Suppressor macrophage treated with lipopolysaccharide for 1 hour (primary cell): Measurements from ENCODE around the gene JADE3.
"Not testable (repeated sequence)": the region's sequence is repeated elsewhere in the genome, so short reads cannot be mapped to it uniquely, and the experiment has no call there.

Experiments
- DNase-seq, 3 donors: peaks; one replicate each; pipeline ENCODE4 v3.0.0-alpha.2; 2020 to 2022

Gene JADE3

GRCh38 chrX:46938589-46938988 is 26.4 kb downstream of the JADE3 start:
- no peak for DNase-seq

DNA sequence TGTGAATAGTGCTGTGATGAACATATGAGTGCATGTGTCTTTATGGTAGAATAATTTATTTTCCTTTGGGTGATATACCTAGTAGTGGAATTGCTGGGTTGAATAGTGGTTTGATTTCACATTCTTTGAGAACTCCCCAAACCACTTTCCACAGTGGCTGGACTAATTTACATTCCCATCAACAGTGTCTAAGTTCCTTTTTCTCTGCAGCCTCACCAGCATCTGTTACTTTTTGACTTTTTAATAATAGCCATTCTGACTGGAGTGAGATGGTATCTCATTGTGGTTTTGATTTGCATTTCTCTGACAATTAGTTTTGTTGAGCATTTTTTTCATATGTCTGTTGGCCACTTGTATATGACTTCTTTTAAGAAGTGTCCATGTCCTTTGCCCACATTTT is 29.1 kb downstream of the JADE3 start:
- no peak for DNase-seq

DNA sequence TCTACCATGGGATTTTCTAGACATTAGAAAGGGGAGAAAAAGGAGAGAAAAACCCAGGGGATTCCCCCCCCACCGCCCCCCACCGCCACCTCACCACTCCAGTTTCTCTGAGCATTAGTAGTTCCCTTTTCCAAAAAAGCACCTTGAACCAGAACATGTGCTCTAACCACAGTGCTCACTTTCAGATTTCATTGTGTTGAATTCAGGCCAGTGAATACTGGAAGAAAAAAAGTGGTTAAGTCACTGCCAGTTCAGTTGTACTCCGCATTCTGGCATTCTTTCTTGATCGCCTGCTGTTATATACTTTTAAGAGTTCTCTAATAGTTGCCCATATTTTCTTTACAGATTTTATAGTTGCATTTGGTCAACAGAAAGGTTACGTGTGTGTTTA is 40.9 kb downstream of the JADE3 start:
- peak; percentile 37 to 63 (median 48) for DNase-seq

DNA sequence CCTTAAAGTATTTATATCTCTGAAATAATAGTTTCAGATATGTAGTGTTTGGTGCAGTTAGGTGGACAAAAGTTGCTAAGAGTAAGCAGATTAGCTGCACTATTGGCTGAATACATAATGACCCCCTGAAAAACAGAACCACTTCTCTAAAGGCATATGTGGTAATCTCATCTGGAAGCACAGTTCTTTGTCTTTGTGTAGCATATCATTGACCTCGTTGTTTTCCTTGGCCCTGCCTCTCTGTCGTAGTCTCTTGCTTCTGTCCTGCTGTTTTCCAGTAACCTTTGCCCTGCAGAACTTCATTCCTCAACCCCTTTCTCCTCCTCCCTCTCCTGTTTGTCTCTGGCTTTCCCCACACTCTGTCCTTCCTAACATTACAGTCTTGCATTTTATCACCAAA is 41.4 kb downstream of the JADE3 start:
- DNase-seq: peak in 1 of 3 donors; percentile 9

DNA sequence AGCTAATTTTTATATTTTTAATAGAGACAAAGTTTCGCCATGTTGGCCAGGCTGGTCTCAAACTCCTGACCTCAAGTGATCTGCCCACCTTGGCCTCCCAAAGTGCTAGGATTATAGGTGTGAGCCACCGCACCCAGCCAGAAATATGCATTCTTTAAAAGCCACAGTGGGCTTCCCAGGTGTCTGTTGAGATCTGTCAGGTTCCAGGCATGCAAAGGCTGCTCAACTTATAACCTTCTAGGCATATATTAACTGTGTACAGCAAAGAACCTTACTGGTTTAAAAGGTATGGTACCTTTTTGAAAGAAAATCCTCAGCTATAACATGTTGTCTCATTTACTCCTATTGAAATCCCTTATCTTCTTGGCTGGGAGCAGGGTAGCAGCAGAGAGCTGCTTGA is 42.5 kb downstream of the JADE3 start:
- no peak for DNase-seq

DNA sequence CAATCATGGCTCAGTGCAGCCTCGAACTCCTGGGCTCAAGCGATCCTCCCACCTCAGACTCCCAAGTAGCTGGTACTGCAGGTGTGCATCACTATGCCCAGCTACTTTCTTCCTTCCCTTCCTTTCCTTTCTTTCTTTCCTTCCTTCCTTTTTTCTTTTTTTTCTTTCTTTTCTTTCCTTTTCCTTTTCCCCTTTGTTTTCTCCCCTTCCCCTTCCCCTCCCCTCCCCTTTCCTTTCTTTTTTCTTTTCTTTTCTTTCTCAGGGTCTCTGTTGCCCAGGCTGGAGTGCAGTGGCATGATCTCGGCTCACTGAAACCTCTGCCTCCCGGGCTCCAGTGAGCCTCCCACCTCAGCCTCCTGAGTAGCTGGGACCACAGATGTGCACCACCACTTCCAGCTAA is 44.4 kb downstream of the JADE3 start:
- DNase-seq: not testable (repeated sequence)

DNA sequence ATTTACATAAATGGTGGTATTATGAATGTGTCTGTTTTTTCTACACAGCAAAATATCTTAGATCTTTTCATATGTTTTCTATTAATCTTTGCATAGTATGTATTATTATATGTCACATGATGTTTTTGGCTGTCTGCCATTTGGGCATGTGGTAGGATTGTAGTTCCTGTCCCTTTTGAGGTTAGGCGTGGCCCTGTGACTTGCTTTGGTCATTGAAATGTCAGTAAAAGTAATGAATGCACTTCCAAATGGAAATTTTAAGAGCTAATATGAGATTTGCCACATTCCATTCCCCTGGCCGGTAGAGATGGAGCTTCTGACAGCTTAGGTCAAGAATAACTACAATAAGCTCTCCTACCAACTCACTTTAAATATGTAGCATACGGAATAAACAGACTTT is 45.1 kb downstream of the JADE3 start:
- DNase-seq: peak; percentile 18 to 40 (median 24)

- DNase-seq: no peak
Observed at GRCh38 chrX:46959101-46959500, 46.9 kb downstream of the JADE3 start.

DNA sequence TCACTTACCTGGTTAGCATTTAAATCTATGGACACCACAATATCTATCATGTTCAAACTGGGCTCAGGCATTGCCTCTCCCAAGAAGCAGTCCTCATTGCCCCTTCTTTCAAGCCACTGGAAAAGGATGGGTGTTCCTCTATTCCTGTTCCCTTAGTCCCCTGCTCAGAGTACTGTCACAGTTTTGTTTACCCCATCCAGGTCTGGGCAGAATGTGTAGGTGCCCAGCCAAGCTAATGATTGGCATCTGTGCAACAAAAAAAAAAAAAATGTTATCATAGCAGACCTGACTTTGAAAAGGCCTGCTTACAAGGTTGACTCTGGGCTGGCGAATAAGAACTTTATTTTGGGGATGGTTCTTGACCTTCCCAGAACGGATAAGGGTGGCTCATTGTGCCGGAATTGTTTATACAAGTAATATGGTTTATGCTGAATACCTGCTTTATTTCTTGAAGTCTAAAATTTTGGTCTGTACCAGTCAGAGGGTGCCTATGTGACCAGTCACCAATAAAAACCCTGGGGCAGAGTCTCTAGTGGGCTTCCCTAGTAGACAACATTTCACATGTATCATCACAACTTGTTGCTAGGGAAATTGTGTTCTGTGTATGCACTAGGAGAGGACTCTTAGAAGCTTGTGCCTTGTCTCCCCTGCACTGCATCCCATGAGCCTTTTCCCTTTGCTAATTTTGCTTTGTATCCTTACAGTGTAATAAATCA is 47.9 kb downstream of the JADE3 start:
- no peak for DNase-seq

- DNase-seq: no peak
Observed at GRCh38 chrX:46961097-46961496, 48.9 kb downstream of the JADE3 start.

DNA sequence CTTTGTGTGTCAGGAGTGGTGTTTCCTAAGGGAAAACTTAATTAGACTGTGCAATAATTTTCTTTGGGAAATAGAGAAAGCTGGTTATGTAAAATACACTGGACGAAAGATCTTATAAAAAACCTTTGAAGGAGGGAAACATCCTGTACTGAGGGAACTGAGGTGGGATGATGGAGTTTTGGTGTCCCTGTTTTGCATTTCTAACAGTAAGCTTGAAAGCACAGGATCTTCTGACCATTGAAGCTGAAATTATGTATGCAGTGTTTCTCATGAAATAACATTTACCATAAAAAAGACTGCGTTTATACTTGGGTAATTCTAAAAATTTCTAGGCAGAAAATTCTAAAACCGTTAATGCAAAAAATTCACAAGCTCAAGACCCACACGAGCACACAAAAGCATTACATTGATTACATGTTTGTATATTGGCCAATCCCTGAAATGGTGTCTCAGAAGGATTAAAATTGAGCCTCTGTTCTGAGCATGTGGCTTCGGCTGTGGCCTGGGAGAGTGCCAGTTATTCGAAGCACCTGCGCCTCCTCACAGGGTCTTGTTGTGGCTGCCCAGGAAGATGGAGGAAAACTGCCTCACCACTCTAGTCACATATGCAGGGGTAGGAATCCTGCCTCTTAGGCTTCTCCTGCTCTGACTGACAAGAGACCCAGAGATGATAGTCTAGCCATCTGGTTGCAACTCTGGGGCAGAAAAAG is 49.5 kb downstream of the JADE3 start:
- no peak for DNase-seq

GRCh38 chrX:46965125-46965758 is 53.0 kb downstream of the JADE3 start:
- no peak for DNase-seq

DNA sequence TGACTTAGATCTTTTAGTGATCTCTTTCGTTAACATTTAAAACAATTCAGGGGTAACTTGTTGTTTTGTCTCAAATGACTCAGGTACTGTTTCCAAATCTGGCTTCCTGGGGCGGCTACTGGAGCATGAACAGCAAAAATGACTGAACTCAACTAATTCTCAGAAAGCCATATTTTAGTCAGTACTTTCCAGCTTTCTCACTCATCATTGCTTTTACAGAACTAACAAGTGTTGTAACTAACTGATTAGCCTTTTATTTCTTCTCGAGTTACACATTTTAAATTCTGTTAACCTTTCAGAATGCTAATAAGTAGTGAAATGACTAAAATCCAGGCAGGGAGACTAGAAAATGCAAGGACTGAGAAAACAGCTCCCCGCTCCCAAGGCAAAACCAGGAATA is 55.3 kb downstream of the JADE3 start:
- DNase-seq: no peak

- DNase-seq: not testable (repeated sequence)
Observed at GRCh38 chrX:46977046-46977445, 64.8 kb downstream of the JADE3 start.

- DNase-seq: peak; percentile 85 to 91 (median 86)
Observed at GRCh38 chrX:46978341-46979291, 66.4 kb downstream of the JADE3 start.

DNA sequence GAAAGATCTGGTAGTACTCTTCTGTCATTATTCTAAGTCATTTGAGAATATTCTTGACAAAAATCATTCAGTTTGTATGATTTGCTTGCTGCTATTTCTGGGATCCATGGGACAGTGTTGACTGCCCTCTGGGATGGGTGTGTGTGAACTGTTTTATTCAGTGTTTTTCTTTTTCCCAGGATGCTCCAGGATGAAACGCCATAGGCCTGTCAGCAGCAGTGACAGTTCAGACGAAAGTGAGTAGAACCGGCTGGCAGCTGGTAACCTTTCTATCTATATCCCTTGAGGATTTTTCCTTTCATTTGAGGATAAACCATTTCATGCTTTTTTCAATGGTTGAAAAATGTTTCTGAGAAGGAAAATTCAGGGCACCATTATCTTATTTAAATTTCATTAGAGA is 72.5 kb downstream of the JADE3 start:
- no peak for DNase-seq

GRCh38 chrX:46989548-46989947 is 77.3 kb downstream of the JADE3 start:
- DNase-seq: no peak

DNA sequence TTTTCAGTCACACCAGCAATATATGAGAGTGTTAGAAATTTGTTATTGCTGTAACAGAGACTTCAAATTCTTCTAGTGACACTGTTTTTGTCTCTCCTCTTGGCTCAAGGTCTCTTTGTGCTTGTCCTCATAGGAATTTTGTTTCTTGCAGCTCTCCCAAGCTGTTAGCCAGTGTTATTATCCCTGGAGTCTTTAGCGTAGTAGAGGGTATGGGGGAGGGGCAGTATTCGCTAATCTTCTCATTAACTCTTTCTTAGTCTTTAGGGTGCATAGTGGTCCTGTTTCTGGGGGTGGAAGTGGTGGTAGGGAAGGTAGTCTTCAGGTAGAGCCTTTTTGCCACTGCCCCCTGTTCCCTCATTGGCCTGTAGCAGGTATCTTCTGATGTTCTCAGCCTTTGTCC is 79.4 kb downstream of the JADE3 start:
- no peak for DNase-seq

GRCh38 chrX:46992070-46992469 is 79.8 kb downstream of the JADE3 start:
- no peak for DNase-seq

GRCh38 chrX:46994096-46994495 is 81.9 kb downstream of the JADE3 start:
- no peak for DNase-seq

- DNase-seq: no peak
Observed at GRCh38 chrX:47012131-47012530, 99.9 kb downstream of the JADE3 start.

DNA sequence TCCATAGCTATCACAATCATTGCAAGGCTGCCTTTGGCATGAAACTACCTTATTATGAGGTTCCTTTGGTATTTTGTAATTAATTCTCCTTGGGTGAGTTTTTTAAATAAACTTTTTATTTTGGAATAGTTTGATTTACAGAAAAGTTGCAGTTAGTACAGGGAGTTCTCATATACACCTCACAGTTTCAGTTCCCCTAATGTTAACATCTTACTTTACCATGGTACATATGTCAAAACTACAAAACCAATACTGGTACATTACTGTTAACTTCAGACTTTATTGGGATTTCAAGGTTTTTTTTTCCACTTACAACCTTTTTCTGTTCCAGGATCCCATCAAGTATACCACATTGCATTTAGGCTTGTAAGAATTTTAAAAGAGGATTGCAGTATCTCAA is 114.0 kb downstream of the JADE3 start:
- no peak for DNase-seq

- DNase-seq: peak; percentile 76 to 82 (median 79)
Observed at GRCh38 chrX:47030339-47030738, 118.1 kb downstream of the JADE3 start.
